ENCODE data around the gene ENPP1.
"Not testable (repeated sequence)": the region's sequence is repeated elsewhere in the genome, so short reads cannot be mapped to it uniquely, and the experiment has no call there.

The ENPP1 gene

DNA sequence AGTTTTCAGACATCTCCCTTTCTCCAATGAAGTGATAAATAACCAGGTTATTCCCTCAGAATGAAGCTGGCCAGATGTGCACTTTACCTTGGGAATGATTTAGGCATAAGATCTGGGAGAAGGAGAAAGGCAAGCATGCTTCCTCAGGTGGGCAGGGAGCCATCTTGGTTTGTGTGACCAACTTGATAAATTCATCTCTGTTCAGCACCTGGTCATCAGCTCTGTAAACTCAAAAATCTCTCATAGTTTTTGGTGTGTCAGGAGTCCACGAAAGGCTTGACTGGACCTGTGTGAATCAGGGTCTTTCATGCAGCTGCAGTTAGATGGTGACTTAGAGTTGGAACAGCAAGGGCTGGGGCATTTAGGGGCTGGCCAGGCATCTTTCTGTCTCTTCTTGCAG lies 24.5 kb downstream of the ENPP1 start:
- no peak for DNase-seq

DNA sequence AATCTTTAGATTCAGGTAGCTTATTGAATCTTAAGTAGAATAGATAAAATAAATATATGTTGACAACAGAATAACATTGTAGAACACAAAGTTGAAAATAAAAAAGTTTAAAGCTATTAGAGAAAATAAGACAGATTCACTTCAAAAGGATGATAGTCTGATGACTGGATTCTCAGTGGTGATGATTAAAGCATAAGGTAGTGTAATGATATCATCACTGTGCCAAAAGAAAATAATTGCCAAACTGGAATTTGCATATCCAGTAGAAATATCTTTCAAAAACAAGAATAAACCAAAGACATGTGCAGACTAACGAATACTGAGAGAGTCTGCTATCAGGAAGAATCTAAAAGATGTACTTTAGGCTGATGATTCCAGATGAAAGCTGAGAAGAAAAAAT lies 30.2 kb downstream of the ENPP1 start:
- no peak for DNase-seq

DNA sequence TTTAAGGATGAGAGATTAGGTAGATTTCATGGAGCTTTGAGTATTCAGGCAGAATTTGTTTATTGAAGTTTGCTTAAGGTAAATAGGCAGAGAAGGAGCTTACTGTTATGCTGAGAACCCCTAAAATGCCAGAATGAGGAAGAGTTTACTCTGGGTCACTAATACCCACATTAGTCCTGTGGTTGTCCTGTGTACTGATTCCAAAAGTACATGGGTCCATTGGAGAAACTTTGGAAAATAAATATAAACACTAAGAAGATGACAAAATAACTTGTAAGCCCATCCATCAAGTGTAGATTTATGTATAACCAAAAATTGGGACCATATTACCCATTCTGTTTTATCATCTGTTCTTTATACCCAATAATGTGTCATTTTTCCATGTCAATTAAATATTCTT lies 31.6 kb downstream of the ENPP1 start:
- DNase-seq = no peak

DNA sequence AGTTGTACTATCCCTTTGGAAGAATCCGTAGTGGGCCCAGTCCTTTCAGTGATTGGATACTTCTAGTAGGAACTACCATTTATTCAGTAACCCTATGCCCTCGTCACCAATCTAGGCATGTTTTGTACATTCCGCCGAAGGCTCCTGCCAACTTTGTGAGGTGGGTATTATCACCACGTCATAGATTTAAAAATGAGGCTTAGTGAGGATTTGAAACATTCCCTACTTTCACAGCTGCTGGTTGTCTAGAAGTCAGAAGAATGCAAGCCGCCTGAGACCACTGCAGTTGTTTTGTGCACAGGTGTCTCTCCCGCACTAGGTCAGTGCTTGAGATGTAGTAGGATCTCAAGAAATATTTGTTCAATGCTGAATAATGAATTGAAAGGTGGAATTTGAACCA lies 32.6 kb downstream of the ENPP1 start:
- DNase-seq = no peak

DNA sequence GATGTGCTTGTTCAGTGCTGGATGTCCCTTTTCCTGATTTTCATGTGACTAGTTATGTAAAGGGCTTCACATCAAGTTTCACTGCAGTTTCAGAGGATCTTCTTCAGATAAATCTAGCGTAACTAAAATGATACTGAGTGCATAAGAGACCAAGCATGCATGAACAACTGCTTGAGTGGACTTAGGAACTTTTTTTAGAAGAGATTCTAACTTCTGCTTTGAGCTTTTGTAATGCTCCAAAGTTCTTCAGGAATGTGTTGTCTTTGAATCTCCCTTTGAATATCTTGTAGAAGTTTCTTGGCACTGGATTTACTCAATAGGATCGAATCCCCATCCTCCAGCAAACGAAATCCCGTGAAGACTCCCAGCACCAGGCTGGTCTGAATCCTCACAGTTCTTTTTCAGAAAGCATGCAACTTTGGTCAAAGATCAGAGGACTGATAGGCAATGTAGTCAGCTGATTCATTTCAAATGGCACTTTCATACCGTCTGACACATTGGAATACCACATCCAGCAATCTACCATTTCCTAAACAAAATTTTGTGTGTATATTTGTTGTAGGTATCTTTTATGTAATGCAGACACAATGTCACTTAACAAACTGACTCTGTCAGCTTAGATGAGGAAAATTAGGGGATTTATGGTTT lies 33.2 kb downstream of the ENPP1 start:
- DNase-seq = no peak

DNA sequence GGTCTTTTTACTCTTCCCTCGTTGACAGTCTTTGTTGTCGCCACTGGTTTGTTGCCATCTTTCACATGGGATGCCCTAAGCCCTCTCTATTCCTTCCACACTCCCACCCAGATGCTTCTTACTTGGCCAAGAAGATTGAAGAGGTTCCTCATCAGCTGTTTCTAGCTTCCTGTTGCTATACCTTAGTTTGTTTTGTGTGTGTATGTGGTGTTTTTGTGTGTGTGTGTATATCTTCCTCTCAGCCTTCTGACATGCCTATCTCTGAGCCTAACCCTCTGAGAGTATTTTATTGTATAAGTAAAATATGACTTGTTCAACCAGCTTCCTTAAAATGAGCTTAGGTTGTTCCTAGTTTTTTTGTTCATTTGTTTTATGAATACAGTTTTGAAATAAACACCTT lies 35.9 kb downstream of the ENPP1 start:
- no peak for DNase-seq

DNA sequence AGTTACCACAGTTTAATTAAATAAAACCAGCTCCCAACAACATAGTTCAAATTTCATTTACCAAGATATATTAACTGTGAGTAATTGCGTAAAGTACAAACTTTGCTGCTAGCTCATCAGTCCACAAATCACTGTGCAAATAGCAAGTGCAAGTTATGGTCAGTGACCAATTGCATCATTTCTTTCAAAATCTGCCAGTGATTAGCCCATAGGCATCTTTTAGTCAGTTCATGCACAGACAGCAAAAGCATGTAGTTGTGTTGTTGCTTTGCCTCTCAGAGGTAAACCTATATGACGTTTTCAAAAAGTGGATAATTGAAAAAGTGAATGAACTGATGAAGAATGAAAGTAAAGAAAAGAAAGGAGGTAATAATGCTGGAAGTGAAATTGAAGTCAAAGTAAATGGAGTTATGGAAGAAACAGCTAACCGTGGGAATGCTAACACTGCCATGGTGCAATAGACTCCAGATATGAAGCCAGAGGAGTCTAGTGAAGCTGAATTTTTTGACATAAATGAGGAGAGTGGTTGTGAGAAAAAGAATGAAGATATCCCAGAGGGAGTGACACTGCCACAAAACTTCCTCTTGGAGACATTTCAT lies 36.5 kb downstream of the ENPP1 start:
- DNase-seq = no peak

DNA sequence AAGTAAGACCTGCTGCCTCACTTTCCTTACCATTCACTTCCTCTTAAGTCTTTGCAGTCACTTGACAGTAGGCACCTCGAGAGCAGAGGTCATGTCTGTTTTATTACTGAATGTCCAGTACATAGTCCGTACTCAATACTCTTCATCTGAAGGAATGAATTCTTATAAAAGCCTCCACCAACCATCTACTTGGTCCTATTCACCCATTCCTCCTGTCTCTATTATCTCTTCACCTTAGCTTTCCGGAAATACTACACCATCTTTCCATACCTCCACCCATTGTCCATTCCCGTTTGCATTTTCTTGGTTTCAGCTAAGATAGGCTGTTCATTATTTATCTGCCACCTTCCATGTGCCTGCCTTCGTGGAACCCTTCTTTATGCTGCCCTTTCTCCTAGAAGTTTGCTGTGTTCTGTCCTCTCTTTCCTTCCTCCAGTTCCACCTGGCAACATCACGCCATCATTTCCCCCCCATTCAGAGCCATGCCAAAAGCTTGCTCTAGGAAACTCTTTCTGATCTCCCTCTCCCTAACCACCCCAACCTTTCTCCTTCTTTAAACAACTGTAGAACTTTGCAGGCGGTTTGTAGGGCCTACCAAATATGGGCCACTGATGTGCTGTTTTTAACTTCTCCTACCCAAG lies 38.3 kb downstream of the ENPP1 start:
- DNase-seq = no peak

DNA sequence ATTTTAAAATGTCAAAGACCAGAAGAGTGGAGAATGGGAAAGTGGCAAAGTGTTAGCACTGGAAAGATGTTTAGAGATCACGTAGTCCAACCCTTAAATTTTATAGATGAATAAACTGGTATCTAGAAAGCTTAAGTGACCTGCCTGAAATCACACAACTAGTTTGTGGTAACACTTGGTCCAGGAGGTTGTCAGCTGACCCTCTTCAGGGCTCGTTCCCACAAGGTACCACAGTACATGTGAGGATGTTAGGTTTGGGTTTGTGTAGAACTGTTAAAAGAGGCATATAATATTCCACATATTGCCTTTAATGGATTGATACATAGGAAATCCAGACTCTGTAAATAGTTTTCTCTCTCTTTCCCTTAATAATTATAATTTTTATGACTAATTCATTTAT lies 39.1 kb downstream of the ENPP1 start:
- DNase-seq = no peak

DNA sequence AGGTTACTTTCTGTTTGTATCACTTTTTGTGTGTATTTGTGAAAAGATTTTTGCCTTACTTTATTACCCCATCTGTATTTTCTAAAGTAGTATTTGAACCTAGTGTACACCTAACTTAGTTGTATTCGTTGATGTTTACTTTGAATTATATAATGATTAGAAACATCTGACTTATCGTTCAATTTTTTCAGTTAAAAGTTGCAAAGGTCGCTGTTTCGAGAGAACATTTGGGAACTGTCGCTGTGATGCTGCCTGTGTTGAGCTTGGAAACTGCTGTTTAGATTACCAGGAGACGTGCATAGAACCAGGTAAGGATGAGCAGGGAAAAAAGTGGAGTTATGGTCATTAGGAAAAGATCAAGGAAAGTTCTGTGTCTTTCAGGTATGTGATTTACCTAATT lies 42.0 kb downstream of the ENPP1 start:
- DNase-seq = no peak

DNA sequence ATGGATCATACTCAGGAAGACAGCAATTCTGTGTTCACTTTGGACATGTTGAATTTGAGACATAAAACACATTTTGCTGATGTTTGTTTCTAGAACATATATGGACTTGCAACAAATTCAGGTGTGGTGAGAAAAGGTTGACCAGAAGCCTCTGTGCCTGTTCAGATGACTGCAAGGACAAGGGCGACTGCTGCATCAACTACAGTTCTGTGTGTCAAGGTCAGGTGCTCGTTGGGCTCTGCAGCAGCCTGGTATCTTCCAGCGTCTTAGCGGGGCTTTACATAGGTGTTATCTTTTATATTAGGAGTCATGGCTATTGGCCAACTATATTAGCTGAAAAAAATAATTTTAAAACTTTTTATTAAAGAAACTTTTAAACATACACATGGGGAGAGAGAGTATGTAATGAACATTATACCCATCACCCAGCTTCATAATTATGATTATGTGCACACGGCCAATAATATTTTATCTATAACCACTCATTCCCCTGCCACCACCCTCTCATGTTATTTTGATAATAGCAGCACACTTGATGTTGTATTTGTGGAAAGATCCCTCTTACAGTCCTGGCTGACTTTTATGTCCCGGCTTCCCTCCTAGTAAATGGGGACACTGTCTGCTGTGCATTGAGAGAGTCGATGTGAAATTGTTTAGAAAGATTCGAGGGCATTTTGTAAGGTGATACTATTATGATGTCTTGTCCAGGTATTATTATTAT lies 43.4 kb downstream of the ENPP1 start:
- no peak for DNase-seq

DNA sequence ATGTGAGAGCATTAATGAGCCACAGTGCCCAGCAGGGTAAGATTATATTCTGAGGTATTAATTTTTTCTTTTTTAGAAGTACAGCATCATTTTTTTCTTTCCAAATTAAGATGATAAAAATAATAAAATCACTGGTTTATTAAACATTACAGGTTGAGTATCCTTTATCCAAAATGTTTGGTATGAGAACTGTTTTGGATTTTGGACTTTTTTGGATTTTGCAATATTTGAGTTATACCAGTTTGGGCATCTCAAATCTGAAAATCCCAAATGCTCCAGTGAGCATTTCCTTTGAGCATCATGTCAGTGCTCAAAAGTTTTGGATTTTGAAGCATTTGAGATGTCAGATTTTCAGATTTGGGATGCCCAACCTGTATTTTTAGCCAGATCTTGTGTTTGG lies 44.4 kb downstream of the ENPP1 start:
- no peak for DNase-seq

DNA sequence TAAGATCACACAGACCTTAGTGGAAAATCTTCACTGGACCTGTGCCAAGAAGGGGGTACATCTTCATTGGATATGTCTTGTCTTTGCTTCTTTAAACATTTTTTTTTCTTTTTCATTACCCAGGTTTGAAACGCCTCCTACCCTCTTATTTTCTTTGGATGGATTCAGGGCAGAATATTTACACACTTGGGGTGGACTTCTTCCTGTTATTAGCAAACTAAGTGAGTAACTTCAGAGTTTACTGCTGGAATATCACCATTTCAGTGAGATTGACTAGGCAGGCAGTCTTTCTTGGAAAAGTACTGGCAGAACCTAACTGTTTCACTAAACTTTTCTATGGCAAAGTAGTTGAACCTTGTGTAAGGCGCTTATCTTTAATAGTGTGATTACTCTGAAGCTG lies 47.0 kb downstream of the ENPP1 start:
- no peak for DNase-seq

DNA sequence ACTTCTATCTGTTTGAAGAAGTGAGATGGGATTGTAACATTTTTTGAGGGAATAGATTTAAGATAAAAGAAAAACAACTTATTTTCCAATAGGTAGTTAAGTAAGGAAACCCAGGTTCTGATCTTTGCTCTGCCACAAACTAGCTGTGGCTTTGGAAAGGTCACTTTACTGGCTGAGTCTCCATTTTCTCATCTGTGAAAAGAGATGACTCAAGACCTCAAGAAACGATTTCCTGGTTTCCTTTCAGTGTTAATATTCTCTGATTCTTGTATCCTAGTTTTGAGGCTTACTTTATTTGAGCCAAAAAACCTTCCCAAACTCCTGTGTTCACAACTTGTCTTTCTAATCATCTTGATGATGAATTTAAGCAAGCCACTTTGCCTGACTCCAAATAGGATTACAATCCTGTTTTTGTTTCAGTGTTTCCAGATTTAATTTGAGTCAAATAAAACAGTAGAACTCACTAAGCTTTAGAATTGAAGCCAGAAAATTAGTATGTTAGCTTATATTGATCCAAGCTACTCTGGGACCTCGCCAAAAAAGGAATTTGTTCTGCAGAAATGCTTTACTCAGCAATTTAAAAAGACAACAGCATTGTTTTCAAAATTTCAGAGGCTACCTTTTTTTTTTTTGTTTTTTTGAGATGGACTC lies 51.1 kb downstream of the ENPP1 start:
- no peak for DNase-seq

DNA sequence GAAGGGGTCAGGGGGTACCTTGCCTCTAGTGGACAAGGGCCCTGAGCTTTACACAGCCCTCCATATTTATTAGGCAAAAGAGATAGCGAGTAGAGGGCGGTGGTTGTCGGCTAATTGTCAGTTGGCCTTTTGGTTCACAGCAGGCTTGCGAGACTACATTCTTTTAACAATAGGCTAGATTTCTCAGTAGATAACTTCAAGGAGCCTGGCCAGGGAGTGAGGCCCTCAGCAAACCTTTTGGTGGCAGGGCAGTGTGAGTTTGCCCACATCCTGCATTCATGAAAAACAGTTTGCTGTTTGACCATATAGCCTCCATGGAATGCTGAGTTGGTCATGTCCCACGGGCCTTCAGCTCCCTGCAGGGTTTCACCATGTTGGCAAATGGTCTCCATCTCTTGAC lies 51.8 kb downstream of the ENPP1 start:
- DNase-seq = not testable (repeated sequence)

DNA sequence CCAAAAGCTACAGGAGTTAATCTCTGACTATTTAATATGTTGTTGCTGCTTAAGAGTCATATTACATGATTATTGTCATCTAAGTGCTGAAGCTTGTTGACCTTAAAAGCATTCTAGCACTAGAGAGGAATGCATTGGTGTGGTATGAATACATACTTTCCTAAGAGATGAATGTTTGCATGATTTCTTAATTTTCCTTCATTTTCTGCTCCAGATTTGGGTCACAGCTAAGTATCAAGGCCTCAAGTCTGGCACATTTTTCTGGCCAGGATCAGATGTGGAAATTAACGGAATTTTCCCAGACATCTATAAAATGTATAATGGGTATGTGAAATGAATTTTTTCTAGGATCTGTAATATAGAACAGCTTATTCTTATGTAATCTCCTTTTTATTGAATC lies 53.6 kb downstream of the ENPP1 start:
- no peak for DNase-seq

DNA sequence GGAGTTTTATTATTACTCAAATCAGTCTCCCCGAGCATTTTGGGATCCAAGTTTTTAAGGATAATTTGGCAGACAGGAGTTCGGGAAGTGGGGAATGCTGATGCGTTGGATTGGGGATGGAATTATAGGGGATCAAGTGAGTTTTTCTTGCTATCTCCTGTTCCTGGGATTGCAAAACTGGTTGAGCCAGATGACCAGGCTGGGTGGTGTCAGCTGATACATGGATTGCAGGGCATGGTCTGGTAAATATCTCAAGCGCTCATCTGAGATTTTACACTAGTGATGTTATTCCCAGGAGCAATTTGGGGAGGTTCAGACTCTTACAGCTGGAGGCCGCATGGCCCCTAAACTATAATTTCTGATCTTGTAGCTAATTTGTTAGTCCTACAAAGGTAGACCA lies 54.7 kb downstream of the ENPP1 start:
- no peak for DNase-seq

DNA sequence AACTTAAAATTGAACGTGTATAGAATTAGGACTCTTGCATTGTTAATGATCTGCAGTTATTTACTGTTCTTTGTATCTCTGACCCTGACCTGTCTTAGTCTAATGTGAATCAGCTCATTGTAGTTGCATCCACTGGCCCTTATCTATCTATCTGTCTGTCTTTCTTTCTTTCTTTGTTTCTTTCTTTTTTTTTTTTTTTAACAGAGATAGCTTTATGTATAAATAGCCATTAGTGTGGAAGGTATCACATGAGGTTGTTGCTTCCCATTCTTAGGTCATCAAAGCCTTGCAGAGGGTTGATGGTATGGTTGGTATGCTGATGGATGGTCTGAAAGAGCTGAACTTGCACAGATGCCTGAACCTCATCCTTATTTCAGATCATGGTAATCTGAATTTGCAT lies 59.9 kb downstream of the ENPP1 start:
- no peak for DNase-seq

DNA sequence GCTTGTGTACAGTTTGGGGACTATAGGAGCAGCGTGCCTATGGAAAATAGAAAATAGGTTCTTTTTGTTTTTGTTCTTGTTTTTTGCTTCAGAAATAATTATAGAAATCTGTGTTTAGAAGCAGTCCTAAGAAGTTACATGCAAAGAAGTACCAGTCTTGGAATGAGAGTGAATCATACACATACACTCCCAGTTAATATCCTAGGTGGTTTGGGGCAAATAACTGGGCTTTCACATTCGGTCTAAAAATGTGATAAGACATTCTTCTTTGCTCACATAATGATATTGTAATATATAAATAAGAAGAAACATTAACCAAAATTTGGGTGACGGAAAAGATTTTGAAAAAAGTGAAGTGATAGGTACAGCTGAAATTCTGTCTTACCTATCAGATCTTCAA lies 61.0 kb downstream of the ENPP1 start:
- no peak for DNase-seq

DNA sequence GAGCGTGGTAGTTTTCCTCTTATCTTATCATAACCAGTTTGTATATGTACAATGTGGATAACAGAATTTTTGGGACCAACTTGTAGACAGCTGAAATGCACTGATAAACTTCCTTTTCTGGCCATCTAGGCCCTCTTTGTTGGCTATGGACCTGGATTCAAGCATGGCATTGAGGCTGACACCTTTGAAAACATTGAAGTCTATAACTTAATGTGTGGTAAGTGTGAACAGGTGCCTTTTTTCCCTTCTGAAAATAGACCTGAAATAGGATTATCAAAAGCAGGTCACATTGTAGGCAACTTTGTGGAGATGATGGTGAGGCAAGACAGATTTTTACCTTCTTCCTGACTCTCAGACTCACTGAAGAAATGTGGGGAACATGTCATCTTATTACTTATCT lies 67.8 kb downstream of the ENPP1 start:
- DNase-seq = no peak

DNA sequence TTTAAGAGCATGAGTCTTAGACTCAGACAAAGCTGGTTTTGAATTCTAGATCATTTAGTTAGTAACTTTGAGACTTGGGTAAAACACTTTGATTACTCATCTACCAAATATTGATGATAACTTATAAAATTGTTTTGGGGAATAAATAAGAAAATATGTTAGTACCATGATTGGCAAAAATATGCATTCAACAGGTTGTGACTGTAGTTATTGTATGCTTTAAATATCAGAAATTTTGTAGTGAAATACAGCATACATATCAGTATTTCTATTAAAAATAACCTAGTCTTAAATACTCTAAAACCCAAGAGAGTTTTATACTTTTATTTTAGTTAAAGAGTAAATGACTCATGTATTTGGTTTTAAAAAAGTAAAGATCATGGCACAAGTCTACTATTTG lies 68.7 kb downstream of the ENPP1 start:
- DNase-seq = no peak

DNA sequence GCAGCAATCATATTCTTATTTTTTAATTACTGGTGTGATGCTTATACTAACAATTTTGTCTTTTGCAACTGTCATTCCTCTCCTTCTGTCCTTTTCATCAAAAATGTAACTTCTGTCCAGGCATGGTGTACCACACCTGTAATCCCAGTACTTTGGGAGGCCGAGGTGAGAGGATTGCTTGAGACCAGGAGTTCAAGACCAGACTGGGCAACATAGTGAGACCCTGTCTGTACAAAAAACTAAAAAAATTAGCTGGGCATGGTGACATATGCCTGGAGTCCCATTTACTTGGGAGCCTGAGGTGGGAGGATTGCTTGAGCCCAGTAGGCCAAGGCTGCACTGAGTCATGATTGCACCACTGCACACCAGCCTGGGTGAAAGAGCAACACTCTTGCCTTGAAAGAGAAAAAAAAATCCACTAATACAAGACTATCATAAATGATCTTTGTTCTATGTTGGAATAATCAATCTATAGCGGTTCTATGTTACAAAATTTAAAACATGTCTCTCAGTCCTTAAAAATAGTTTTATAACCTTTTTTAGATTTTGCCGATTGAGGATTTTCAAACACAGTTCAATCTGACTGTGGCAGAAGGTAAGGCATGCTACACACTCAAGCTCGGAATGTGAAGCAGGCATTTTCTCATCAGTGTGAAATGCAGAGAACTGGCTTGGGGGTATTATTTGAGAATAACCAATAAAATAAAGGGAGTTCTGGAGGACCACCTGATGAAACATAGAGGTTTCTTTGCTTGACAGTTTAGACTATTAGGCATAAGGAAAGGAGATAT lies 70.4 kb downstream of the ENPP1 start:
- DNase-seq = no peak

DNA sequence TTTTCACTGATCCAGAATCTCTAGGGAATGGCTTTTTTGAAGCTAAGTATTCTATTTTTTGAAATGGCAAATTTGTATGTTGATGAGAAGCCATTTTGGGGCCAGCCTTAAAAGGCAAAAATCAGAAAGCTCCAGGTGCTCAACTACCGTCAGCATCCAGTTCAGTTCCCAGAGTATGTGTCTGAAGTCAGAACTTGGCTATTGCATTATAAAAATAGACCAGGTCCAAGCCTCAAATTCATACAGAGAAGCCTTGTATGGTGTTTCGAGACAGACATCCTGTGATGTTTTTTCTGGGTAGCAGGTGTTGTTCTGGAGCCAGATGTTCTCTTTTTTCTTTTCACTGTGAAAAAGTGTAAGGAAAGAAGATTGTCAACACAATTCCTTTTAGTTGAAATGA lies 75.2 kb downstream of the ENPP1 start:
- DNase-seq = no peak
